ENCODE results near the gene KHDC3L.
"Not testable (repeated sequence)": the region's sequence is repeated elsewhere in the genome, so short reads cannot be mapped to it uniquely, and the experiment has no call there.

KHDC3L gene

DNA sequence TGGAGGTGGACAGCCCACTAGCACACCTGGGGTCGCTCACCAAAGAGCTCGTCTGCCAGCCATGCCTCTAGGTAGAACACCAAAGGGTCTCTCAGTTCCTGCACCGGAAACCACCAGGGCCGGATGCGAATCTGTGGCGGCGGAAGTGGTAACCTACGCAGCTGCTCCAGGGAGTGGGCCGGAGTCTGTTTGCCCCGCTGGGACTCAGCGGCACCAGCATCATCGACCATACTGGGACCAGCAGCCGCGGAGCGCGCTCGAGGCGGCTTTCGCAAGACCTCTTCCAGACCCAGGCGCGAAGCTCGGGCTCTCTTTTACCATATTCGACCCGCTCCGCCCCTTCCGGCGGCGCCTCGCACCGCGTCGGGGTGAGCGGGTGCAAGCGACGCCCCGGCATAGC is 7.1 kb downstream of the KHDC3L start, which contains the start of gene OOEP:
Gene OOEP, minus strand, starts transcription at position 335 of the 400 bp plus-strand sequence. Its CDS starts 105 bp downstream, at position 230.
- DNase-seq (ENCODE audit: low read depth in 2 of 2): no peak

DNA sequence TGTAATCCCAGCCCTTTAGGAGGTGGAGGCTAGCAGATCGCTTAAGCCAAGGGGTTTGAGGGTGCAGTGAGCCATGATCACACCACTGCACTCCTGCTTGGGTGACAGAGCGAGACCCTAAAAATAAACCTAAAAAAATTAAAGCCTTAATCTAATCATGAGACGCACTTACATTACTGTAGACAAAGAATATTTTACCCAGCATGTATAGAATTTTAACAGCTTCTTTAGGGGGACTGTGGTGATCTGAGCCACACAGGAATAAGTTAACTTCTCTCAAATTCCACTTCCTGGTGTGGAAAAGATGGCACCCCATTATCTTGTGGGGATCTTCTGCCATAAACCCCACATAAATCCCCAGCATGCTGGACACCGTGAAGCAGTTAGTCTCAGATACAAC is 9.5 kb downstream of the KHDC3L start:
- no peak for DNase-seq (ENCODE audit: low read depth in 2 of 2)

DNA sequence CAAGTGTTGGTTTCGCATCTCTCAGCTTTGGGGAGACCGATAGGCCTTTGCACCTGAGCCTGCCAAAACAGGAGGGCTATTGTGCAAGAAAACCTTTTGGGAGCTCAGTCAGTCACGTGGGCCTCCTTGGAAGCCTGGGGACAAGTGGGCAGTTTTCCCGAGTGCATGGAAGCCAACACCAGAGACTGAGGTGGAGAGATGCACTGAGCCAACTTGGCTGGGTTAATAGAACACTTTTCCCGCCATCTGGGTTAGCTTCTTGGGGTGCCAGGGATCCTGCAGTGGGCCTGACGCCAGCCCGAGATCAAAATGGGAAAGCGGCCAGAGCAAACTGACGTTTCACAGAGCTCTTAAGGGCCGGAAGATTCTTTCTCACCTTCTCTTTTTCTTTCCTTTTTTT is 10.1 kb downstream of the KHDC3L start:
- no peak for DNase-seq (ENCODE audit: low read depth in 2 of 2)

DNA sequence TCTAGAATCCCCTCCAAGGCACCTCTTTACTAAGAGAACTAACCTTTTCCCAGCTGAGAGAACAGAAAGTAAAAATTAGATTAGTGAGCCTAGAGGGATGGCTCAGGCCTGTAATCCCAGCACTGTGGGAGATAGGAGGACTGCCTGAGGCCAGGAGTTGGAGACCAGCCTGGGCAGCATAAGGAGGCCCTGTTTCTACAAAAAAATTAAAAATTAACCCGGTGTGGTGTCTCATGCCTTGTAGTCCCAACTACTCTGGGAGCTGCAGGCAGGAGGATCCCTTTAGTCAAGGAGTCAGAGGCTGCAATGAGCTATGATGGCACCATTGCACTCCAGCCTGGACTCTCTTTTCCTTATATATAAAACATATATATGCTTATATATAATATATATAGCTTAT is 12.8 kb downstream of the KHDC3L start:
- DNase-seq (ENCODE audit: low read depth in 2 of 2): no peak

DNA sequence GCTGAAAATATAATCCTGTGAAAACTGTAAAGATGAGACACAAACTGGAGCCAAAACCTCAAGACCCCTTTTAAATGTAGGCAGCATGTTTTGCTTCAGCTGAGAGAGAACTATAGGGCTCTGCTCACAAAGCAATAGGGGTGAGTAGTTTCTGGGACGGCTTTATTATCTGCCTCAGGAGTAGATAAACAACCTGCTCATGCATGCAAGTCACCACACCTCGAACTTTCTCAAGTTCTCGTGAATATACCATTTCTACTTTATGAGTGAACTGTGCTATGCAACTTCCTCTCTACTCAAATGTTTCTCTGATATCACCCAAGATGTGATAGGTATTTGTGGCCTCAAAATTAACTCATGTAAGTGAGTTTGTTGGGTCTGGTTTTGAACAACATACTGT is 14.8 kb downstream of the KHDC3L start:
- no peak for DNase-seq (ENCODE audit: low read depth in 2 of 2)

DNA sequence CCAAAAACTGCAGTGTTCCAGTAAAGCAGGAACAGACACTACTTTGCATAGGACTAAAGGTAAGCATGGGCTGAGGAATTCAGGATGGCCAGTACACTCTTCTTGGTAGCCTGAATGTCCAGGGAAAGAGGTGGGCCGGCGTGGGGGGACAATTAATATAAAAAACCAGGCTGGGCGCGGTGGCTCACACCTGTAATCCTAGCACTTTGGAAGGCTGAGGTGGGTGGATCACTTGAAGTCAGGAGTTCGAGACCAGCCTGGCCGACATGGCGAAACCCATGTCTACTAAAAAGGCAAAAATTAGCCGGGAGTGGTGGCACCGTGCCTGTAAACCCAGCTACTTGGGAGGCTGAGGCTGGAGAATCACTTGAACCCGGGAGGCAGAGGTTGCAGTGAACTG is 19.1 kb downstream of the KHDC3L start:
- not testable (repeated sequence) for DNase-seq (ENCODE audit: low read depth in 2 of 2)

DNA sequence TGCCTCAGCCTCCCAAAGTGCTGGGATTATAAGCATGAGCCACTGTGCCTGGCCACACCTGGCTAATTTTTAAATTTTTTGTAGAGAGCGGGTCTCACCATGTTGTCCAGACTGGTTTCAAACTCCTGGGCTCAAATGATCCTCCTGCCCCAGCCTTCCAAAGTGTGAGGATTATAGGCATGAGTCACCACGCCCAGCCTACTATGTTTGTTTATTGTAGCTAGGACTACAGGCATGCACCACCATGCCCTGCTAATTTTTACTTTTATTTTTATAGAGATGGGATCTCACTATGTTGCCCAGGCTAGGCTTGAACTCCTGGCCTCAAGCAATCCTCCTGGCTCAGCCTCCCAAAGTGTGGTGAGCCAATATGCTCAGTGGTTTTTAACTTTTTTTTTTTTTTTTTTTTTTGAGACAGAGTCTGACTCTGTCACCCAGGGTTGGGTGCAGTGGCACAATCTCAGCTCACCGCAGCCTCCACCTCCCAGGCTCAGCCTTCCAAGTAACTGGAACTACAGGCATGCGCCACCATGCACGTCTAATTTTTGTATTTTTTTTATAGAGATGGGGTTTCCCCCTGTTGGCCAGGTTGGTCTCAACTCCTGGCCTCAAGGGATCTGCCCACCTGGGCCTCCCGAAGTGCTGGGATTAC is 20.1 kb downstream of the KHDC3L start:
- no peak for DNase-seq (ENCODE audit: low read depth in 2 of 2)

DNA sequence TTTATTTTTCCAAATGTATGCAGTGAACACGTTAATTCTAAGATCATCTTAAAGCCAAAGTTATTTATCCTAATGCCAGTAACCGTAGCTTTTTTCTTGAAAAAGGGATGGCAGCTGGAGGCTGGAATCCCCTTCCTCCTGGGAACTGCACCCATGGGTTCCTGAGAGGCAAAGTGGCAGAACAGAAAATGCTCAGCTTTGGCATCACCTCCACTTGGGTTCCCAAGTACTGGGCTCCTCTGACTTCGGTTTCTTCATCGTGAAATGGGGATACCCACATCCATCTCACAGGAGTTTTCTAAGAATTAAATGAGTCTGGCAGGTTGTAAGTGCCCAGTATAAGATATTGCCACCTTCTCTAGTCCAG is 26.0 kb downstream of the KHDC3L start:
- no peak for DNase-seq (ENCODE audit: low read depth in 2 of 2)

DNA sequence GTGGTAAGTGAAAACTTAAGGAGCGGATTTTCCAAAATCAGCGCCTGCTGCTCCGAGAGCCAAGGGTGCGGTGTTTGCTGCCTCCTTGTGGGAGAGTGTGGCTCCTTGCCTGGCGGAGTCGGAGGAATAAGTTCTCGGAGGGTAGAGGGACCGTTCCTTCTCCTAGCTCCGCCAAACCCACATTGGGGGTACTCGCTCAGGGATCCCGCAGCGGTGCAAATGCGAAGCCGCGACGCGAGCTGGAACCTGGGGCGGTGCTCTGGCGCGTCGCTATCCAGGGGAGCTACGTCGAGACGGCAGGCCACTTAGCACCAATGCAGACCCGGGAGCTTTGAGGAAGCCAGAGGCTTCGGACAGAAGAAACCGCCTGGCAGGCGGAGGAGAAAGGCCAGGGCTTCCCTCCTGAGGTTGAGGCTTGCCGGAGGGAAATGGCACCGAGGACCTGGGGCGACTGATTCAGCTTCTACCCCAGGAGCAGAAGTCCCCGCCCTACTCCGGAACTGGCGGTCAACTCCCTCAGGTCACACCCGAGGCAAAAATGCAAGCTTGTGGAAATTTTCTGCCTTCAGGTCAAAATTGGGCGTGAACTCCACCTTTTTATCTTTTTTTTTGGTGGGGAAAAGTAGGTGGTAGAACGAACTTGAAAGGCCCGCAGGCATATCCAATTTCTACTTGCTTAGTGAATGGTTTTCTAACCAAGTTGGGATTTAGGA is 26.5 kb downstream of the KHDC3L start:
- peak; percentile 15 to 43 for DNase-seq (ENCODE audit: low read depth in 2 of 2)

DNA sequence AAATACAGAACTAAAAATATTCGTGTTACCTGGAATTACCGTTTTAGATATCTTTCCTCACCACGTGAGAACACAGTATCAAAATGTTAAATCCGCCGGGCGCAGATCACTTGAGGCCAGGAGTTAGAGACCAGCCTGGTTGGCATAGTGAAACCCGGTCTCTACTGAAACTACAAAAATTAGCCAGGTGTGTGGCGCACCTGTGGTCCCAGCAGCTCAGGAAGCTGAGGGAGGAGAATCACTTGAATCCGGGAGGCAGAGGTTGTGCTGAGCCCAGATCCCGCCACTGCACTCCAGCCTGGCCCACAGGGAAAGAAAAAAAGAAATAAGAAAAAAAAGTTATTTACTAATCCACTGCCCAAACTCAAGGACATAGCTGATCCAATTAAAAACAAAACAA is 27.4 kb downstream of the KHDC3L start:
- DNase-seq (ENCODE audit: low read depth in 2 of 2): no peak

DNA sequence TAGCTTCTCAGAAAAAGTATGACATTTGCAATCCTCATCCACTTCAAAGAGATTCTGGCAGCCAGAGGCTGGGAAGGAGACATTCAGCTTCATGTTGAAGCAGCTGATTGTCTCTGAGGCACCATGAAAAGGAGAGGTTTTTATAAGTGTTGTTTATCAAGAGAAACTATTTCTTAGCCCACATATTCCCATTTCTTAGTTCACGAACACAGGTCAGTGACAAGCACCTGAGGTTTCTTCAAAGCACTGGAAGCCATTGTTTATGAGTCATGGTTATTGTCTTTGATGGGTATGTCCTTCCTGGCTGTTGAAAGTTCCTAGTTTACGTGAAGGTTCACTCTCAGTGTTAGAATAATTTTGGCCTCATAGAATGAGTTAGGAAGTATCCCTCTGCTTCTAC is 29.2 kb downstream of the KHDC3L start:
- DNase-seq (ENCODE audit: low read depth in 2 of 2): no peak

DNA sequence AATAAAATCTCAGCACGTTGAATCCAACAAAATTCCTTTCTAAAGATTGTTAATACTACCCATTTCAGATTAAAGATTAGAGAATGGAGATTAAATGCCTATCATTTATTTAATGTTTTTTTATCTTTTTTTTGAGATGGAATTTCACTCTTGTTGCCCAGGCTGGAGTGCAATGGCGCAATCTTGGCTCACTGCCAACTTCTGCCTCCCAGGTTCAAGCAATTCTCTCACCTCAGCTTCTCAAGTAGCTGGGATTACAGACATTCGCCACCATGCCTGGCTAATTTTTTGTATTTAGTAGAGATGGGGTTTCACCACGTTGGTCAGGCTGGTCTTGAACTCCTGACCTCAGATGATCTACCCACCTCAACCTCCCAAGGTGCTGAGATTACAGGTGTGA is 29.7 kb downstream of the KHDC3L start:
- DNase-seq (ENCODE audit: low read depth in 2 of 2): not testable (repeated sequence)

DNA sequence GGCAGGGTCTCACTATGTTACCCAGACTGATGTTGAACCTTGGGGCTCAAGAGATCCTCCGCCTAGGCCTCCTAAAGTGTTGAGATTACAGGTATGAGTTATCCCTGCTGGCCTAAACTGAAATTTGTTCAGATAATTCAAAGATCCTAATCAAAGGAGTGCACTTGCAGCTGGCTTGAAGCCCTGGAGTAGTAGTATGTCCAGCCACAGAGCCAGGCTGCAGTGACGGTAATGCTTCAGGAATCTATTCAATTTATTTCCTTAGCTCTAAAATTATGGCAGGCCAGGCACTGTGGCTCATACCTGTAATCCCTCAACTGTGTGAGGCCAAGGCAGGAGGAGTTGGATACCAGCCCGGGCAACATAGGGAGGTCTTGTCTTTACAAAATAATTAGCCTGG is 30.8 kb downstream of the KHDC3L start:
- DNase-seq (ENCODE audit: low read depth in 2 of 2): no peak

DNA sequence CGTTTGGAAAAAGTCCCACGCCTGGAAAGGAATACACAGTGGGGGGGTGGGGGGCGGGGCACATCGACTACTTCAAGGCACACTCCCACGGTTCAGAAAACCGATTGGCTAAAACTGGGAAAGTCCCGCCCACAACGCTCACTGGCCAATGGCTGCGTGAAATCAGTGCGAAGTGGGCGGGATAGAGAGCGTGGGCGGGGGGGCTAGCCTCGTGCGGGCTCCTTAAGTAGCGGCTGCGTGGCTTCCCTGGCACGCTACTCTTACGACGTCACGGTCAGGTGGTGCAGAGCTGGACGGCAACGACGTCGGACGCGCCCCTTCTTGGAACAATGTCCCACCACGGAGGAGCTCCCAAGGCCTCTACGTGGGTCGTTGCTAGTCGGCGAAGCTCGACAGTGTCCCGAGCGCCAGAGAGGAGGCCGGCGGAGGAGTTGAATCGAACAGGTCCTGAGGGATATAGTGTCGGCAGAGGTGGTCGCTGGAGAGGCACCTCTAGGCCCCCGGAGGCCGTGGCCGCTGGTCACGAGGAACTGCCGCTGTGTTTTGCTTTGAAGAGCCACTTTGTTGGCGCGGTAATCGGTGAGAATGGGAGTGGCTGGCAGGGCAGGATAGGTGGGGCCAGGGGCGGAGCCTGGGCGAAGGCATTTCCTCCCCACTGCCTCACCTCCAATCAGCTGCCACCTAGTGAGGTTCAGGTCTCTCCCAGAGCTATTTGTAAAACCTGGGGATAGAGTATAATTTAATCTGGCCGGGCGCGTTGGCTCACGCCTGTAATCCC is 32.3 kb downstream of the KHDC3L start, which contains the start of gene DDX43:
Gene DDX43, plus strand, starts transcription at position 252 of the 778 bp plus-strand sequence. Its CDS starts 78 bp downstream, at position 330.
- DNase-seq (ENCODE audit: low read depth in 2 of 2): peak in 1 of 2 donors; percentile 30

DNA sequence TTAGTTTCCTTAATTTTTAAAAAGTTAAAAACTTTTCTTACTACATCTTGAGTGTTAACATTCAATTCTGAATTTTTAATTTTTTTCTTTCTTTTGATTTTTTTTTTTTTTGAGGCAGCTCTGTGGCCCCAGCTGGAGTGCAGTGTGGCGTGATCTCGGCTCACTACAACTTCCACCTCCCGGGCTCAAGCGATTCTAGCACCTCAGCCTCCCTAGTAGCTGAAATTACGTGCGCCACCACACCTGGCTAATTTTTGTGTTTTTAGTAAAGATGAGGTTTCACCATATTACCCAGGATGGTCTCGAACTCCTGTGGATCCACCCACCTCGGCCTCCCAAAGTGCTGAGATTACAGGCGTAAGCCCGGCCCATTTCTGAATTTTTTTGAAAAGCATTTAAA is 33.4 kb downstream of the KHDC3L start:
- DNase-seq (ENCODE audit: low read depth in 2 of 2): no peak

DNA sequence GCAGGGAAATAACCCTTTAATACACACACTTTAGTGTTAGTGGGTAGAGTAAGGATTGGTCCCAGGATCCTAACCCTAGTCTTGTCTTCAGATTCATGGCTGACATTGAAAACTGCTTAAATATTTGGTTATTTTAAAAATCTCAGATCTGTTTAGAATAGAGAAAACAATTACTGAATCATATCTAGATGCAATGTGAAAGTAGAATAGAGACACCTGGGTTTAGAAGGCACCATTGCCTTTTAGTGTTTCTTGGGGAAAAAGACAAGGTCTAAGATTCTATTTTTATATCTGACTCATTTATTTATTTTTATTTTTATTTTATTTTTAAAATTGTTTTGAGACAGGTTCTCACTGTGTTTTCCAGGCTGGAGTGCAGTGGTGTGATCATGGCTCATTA is 38.2 kb downstream of the KHDC3L start:
- DNase-seq (ENCODE audit: low read depth in 2 of 2): no peak

DNA sequence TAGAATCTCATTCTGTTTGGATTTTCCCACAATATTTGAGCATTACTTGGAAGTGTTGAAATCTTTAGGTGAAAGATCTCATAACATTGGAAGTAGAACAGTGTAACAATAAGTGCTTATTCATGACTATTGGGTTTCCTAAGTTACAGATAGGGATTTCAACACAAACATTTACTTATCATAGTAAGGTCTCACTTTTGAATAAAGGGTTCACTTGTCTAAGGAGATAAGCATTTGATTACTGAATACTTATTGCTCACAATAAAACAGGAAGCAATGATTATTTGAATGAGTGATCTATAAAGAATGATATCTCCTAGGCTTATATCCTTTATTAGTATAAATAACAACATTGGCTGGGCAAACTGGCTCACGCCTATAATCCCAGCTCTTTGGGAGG is 46.9 kb downstream of the KHDC3L start:
- DNase-seq (ENCODE audit: low read depth in 2 of 2): no peak

DNA sequence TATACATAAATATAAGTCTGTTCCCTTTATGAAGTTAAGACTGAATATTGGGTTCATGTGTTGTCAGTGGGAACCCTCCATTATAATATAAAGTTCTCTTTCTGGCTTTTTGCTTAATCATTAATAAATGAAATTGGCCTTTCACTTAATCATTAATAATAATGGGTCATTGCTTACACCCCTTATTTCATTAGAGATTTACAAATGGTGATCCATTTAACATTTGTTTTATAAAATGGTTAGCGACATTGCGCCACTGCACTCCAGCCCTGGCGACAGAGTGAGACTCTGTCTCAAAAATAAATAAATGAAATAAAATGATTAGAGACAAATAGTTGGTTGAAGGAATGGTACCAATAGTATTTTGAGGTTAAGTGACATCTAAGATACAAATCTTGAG is 50.6 kb downstream of the KHDC3L start:
- DNase-seq (ENCODE audit: low read depth in 2 of 2): no peak

All from stimulated activated CD8-positive, alpha-beta memory T cell treated with anti-CD3 and anti-CD28 coated beads, Interleukin-2, amount 100 ng/mL, for 1 hour (primary cell).